Activated T-cell treated with anti-CD3 and anti-CD28 coated beads, Interleukin-2, amount 50 U/mL, for 4 hours (primary cell): ENCODE data around the gene ARHGAP11B. TPM values are rescaled to one million over a fixed set of nuclear protein-coding genes. Genes with fewer than 3 reads are reported as not detected.
"Not testable (repeated sequence)": the region's sequence is repeated elsewhere in the genome, so short reads cannot be mapped to it uniquely, and the experiment has no call there.

Experiments used
- ATAC-seq, 2 donors: fragments of 200-7000 bp; cut with Tn5 transposase; one replicate each; pipeline ENCODE4 v1.10.0; 2021
- DNase-seq: peaks from one replicate; pipeline ENCODE4 v3.0.0-alpha.2; 2020
- H3K27me3 Mint-ChIP-seq: one replicate; pipeline ENCODE4 v1.8.0; 2021; ENCODE audit warnings: low read depth, mixed read lengths
- H3K36me3 Mint-ChIP-seq: one replicate; pipeline ENCODE4 v1.8.0; 2022; ENCODE audit warnings: mixed read lengths; ENCODE audit not compliant: insufficient read depth
- H3K4me1 Mint-ChIP-seq: one replicate; pipeline ENCODE4 v1.8.0; 2021; ENCODE audit warnings: low read depth, mixed read lengths
- H3K4me3 Mint-ChIP-seq: one replicate; pipeline ENCODE4 v1.8.0; 2021; ENCODE audit warnings: mild to moderate bottlenecking, moderate library complexity, mixed read lengths
- H3K9me3 Mint-ChIP-seq: one replicate; pipeline ENCODE4 v1.8.0; 2021; ENCODE audit warnings: mixed read lengths
- total RNA-seq, 3 donors: library from RNA; stranded (reverse); gene quantifications; one replicate each; pipeline ENCODE4 v1.2.1, GENCODE V29; 2021

ARHGAP11B gene

DNA sequence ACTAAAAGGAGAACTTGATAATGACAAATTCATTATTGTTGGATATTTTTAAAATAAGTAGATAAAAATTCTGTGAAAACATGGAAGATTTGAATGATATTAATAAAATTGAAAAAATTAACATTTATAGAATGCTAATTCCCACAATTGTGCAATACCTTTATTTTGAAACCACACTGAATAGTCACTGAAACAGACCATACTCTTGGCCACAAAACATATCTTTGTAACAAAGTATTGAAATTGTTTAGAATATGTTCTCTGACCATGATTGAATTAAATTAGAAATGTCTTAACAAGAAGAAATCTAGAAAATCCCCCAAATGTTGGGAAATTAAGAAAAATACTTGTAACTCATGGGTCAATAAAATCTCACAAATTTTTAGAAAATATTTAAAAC, 49.2 kb downstream of the ARHGAP11B start:
- no peaks in the 10 kb centered on the region for H3K27me3 Mint-ChIP-seq
- ATAC-seq (no peak), DNase-seq (no peak)
- H3K36me3 Mint-ChIP-seq, result peaks cover 9% of the 10 kb centered on the region
- H3K4me1 Mint-ChIP-seq, result peaks cover 3% of the 10 kb centered on the region
- no peaks in the 10 kb centered on the region for H3K9me3 Mint-ChIP-seq
- H3K4me3 Mint-ChIP-seq, result no peak overlapping the region

DNA sequence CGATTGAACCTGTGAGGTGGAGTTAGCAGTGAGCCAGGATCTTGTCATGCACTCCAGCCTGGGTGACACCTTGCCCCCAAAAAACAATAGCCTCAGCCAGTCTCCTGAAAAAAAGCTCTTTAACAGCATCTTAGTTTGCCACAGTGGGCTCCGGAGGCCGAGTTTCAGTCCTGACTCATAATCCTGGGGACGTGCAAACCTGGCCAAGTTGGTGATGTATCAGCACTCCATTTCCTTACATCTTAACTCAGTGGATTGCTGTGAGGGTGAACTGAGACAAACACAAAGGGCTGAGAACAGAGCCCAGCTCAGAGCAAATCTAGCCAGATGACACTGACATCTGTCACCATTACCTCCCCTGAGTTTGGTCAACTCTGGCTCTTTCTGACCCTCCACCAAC, 50.0 kb downstream of the ARHGAP11B start:
- not testable (repeated sequence) for H3K9me3 Mint-ChIP-seq, H3K4me1 Mint-ChIP-seq

DNA sequence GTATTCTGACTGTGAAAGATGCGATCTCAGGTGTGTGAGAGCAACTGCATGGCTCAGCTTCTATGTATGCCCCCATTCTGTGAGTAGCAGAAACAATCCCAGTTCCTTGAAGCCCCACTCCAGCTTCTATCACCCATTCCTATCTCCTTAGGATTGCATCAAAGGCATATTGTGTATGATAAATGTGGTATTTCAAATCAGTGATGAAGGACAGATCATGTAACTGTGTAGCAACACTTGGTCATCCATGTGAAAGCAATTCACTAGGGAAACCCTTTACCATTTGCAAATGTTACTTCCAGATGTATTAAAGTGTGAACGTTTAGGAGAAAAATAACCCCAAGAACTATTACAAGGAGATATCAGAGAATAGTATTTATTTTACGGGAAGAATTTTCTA, 55.1 kb downstream of the ARHGAP11B start:
- not testable (repeated sequence) for H3K9me3 Mint-ChIP-seq, H3K36me3 Mint-ChIP-seq, ATAC-seq, H3K4me3 Mint-ChIP-seq, DNase-seq, H3K4me1 Mint-ChIP-seq, H3K27me3 Mint-ChIP-seq

More for the DNA sequence above, 50.0 kb downstream of the ARHGAP11B start:
- H3K36me3 Mint-ChIP-seq, ATAC-seq, H3K27me3 Mint-ChIP-seq, H3K4me3 Mint-ChIP-seq, DNase-seq: not testable (repeated sequence)

GRCh38 chr15:30685709-30686285, 59.9 kb downstream of the ARHGAP11B start:
- H3K4me1 Mint-ChIP-seq, H3K36me3 Mint-ChIP-seq, H3K4me3 Mint-ChIP-seq, ATAC-seq, H3K9me3 Mint-ChIP-seq, DNase-seq, H3K27me3 Mint-ChIP-seq: not testable (repeated sequence)

DNA sequence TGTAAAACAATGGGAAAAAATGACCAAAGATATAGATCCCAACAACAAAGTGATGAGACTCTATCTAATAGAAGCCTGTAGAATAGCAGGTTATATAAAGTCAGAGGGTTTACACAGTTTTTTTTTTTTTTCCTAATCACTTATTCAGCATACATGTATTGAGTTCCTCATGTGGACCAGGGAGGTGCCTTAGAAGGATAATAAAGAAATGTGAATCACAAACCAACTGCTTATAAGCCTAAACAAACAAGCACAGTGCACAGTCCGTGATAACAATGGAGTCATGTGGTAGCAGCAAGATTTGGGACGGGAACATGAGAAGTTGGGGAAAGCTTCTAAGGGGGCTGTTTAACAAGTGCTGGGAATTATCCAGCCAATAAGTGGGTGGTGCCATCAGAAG, 60.7 kb downstream of the ARHGAP11B start:
- H3K4me1 Mint-ChIP-seq, H3K36me3 Mint-ChIP-seq, H3K4me3 Mint-ChIP-seq, H3K27me3 Mint-ChIP-seq, DNase-seq, H3K9me3 Mint-ChIP-seq, ATAC-seq: not testable (repeated sequence)

Other genes starting within 250 kb of the ARHGAP11B start
- gene CHRFAM7A, start 232.6 kb upstream of the ARHGAP11B start, total RNA-seq, result under 1 TPM in 2 of 3 donors, not detected in 1; 0.29 to 0.90 TPM
- gene GOLGA8R, start 211.9 kb upstream of the ARHGAP11B start, total RNA-seq, result under 1 TPM; 0.28 to 0.61 (median 0.35) TPM
- gene GOLGA8Q, start 74.1 kb upstream of the ARHGAP11B start, total RNA-seq, result under 1 TPM in 1 of 3 donors, not detected in 2; 0.13 TPM
- not detected for gene GOLGA8H, start 22.1 kb upstream of the ARHGAP11B start, total RNA-seq